GM21360 (cell line): ENCODE data around the gene COL15A1.

Experiments
- ATAC-seq: cut with Tn5 transposase; IDR thresholded peaks from one replicate; pipeline ENCODE4 v1.9.1; 2021; ENCODE audit warnings: mild to moderate bottlenecking, moderate library complexity; ENCODE audit not compliant: unreplicated experiment

The COL15A1 gene

GRCh38 chr9:99103054-99103895 is 159.6 kb downstream of the COL15A1 start:
- ATAC-seq = no peak

- ATAC-seq = no peak
Observed at GRCh38 chr9:99103901-99104458, 160.3 kb downstream of the COL15A1 start.

- ATAC-seq = peak; percentile 85
Observed at GRCh38 chr9:99104459-99105151, 160.9 kb downstream of the COL15A1 start, which contains the start of gene TGFBR1. TSS of gene TGFBR1 (plus strand) at chr9:99105113. CDS start at chr9:99105206, 93 bp downstream.

GRCh38 chr9:99105152-99106043 is 161.7 kb downstream of the COL15A1 start:
- peak; percentile 43 for ATAC-seq

GRCh38 chr9:99106044-99106375 is 162.3 kb downstream of the COL15A1 start:
- no peak for ATAC-seq

- no peak for ATAC-seq
Observed at GRCh38 chr9:99107421-99107820, 163.7 kb downstream of the COL15A1 start.

- ATAC-seq = no peak
Observed at GRCh38 chr9:99108131-99108530, 164.4 kb downstream of the COL15A1 start.

GRCh38 chr9:99109522-99109921 is 165.8 kb downstream of the COL15A1 start:
- ATAC-seq = no peak

- no peak for ATAC-seq
Observed at GRCh38 chr9:99112750-99113413, 169.2 kb downstream of the COL15A1 start.

- no peak for ATAC-seq
Observed at GRCh38 chr9:99113414-99114048, 169.8 kb downstream of the COL15A1 start.

GRCh38 chr9:99114049-99114440 is 170.3 kb downstream of the COL15A1 start:
- ATAC-seq = no peak

GRCh38 chr9:99114846-99115500 is 171.3 kb downstream of the COL15A1 start:
- no peak for ATAC-seq

- ATAC-seq = no peak
Observed at GRCh38 chr9:99116003-99116411, 172.3 kb downstream of the COL15A1 start.

GRCh38 chr9:99118782-99119466 is 175.2 kb downstream of the COL15A1 start:
- ATAC-seq = peak; percentile 93

- ATAC-seq = no peak
Observed at GRCh38 chr9:99119976-99120655, 176.4 kb downstream of the COL15A1 start.
